ENCODE data around the gene PAFAH1B2.

Gene PAFAH1B2

DNA sequence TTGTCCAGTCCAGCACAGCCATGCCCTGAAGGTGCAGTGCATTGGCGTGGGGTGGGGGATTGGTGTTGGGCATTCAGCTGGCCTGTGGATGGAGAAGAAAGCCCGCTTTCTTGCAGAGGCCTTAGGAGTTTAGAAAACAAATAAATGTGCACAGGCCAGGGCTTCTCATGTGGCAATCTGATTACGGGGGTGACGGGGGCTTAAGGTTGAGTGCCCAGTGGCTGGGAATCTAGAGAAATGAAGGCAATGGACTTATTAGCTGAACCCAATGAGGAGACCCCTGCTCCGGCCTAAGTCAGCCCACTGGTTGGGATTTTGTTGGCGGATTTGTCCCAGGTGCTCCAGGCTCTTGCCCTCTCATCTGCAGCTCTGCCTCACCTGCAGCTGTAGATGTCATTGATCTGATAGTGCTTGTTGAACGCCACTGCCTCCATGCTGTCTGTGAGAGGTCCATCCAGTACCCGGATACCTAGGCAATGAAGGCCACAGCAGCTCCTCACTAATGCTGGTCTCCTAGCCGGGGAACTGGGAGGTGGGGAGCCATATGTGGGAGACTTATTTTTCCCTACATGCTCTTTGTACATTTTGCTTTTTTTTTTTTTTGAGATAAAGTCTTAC lies 81.6 kb downstream of the PAFAH1B2 start:
- no peak for DNase-seq

Measured in NCI-H1436 treated with DMSO at 0.1 percent for 48 hours (cell line).